Choroid plexus epithelial cell (primary cell): ENCODE results near the gene DSP.

Source experiments
- DNase-seq: peaks from one replicate; pipeline ENCODE4 v3.0.0-alpha.2; 2010; ENCODE audit warnings: low read depth
- H3K4me3 ChIP-seq: 2 replicates; pipeline ENCODE4 v1.5.1; 2011; ENCODE audit warnings: low read depth, mild to moderate bottlenecking, control low read depth, low read length, moderate library complexity
- CTCF ChIP-seq: conservative IDR thresholded peaks from 2 replicates; pipeline ENCODE4 v1.5.1; 2011; ENCODE audit warnings: low read depth, mild to moderate bottlenecking, control low read depth, inconsistent platforms, low read length, moderate library complexity

Gene DSP

GRCh38 chr6:7534192-7534591 lies 7.3 kb upstream of the DSP start:
- DNase-seq = no peak
- no peak overlapping the region for H3K4me3 ChIP-seq
- TF ChIP-seq CTCF = no peak

DNA sequence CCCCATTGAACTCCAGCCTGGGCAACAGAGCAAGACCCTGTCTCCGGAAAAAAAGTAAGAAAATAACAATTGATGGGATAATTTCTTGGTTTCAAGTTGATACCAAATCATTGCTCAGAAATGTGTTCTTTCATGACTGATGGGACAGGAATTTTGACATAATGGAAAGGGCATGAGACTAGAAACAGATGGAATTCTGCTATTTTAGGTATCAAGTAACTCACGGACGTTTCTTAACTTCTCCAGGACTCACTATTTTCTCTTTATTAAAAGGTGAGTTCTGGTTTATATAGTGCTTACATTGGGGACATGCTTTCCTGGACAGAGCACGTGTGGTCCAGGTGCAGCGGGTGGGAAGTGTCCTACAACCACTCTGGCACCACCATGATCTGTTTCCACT lies 6.0 kb upstream of the DSP start:
- TF ChIP-seq CTCF = no peak
- no peak overlapping the region for H3K4me3 ChIP-seq
- DNase-seq = peak; percentile 37

- no peak for TF ChIP-seq CTCF
- no peak overlapping the region for H3K4me3 ChIP-seq
- DNase-seq = no peak
Measured at GRCh38 chr6:7537565-7538174, 3.8 kb upstream of the DSP start.

DNA sequence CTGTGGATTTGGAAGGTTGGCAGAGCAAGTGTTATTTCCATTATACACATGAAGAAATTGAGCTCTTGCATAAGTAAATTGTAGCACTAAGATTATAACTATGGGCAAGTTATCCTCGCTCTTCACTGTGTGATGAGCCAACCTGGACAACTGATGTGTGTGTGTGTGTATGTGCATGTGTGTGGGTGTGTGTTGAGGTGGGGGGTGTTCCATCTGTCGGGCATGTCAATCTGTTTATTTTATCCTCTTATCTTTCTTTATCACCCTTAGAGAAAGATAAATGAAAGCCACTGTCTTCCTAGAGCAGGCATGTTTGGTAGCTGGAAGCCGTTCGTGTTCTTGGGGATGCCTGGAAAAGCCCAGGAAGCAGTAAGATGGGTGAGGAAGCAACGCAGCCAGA lies 3.0 kb upstream of the DSP start:
- no peak for TF ChIP-seq CTCF
- no peak overlapping the region for H3K4me3 ChIP-seq

DNA sequence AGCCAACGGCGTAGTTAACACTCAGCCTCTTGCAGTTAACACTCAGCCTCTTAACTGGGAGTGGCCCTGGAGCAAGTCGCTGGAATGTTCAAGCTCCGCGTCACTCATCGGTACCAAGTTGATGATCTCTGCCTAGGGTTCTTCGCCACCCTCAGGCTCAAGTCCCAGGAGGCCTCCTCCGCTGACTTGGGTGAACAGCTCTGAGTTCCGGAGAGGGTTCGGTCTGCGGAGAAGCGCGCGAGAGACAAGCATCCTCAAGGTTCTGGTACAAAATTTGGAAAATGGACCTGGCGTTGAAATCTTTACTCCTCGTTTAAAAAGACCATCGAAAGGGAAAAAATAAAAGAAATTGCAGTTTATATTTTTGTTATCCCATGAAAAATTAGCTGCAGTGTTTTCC lies 876 bp upstream of the DSP start:
- no peak for TF ChIP-seq CTCF
- H3K4me3 ChIP-seq = peak overlapping the region; percentile 67
- peak; percentile 16 for DNase-seq

More for the DNA sequence above, 3.0 kb upstream of the DSP start:
- no peak for DNase-seq

DNA sequence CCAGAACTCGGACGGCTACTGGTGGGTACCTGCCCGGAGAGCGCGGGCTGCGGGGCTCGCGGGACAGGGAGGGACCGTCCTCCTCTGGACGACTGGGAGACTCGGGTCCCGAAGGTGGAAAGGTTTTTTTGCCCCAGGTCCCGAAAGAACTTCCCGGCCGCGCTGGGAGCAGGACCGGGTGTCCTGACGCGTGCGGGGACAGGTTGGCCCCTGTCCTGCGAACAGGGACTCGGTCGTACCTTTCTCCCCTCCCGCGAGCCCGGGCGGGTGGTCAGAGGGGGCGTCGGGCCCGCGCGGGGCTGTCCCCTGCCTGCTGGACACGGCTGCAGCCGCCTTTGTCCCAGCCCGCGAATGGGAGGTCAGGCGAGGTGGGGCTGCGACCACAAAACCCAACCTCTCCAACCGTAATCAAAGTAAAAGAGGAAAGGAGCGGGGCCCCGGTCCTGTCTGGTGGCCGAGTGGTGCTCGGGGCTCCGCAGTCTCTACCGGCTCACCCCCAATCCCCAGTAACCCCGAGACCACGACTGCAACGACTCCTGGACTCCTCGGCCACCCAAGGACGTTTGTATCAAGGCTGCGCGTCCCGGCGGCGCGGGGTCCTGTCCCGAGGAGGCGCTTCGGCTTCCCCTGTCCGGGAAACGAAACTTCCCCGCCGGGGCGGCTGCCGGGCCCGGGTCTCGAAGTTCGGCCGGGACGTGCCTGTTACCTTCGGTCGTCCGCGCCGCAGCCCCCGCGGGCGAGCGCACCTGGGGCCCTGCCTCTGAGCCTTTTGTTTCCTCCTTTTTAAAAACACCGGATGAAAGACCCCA lies 798 bp downstream of the DSP start:
- DNase-seq = peak; percentile 2
- H3K4me3 ChIP-seq = peak overlapping the region; percentile 67
- no peak for TF ChIP-seq CTCF
